ENCODE measurements around the gene LRRC74B.

GRCh38 chr22:21095773-21096107 lies 50.0 kb downstream of the LRRC74B start:
- TF ChIP-seq CTCF (IDR thresholded peaks at IDR 0.05; ENCODE audit: low read length) = no peak
- no peak for TF ChIP-seq EZH2 (IDR thresholded peaks at IDR 0.05; ENCODE audit: borderline replicate concordance, low read length)
